ENCODE measurements around the gene TLK1. TPM values are rescaled to one million over a fixed set of nuclear protein-coding genes. Genes with fewer than 3 reads are reported as not detected.
A peak's percentile ranks its signal among the peaks of the same experiment; 100 is the strongest.

The TLK1 gene
- total RNA-seq, 4 donors from 2014 or later, result 41.0 to 57.6 (median 51.6) TPM

GRCh38 chr2:171134624-171135230 is 26.0 kb downstream of the TLK1 start:
- H3K36me3 ChIP-seq, result no peaks in the 10 kb centered on the region
- no peak overlapping the region for H3K27ac ChIP-seq
- intact Hi-C loops (cut with DNase I), result no loop called here
- peak; percentile 41 to 46 for DNase-seq
- peaks cover 4 to 7% of the 10 kb centered on the region in 2 donors for H3K4me1 ChIP-seq
- no peaks in the 10 kb centered on the region for H3K9me3 ChIP-seq
- no peaks in the 10 kb centered on the region for H3K27me3 ChIP-seq
- WGBS, 2 donors, result 57 to 65% methylated on average over 4 of the region's 4 CpGs
- H3K4me3 ChIP-seq (replicated peaks in 1 of 3), result no peak overlapping the region
- TF ChIP-seq POLR2A (IDR thresholded peaks at IDR 0.05), result no peak
- TF ChIP-seq CTCF (IDR thresholded peaks at IDR 0.05), result no peak

GRCh38 chr2:171132086-171132485 is 28.6 kb downstream of the TLK1 start:
- intact Hi-C loops (cut with DNase I), result no loop called here
- 67 to 79% methylated on average over 5 of the region's 5 CpGs for WGBS, 2 donors
- Histone ChIP-seq H3K36me3 (no peaks in the 10 kb centered on the region), H3K27ac (no peak overlapping the region), H3K9me3 (no peaks in the 10 kb centered on the region), H3K4me3 (replicated peaks in 1 of 3) (no peak overlapping the region), H3K4me1 (peaks cover 4 to 7% of the 10 kb centered on the region in 2 donors), H3K27me3 (no peaks in the 10 kb centered on the region)
- TF ChIP-seq POLR2A (IDR thresholded peaks at IDR 0.05), result no peak
- TF ChIP-seq CTCF (IDR thresholded peaks at IDR 0.05), result no peak
- DNase-seq, result no peak

- TF ChIP-seq POLR2A (IDR thresholded peaks at IDR 0.05) (no peak), CTCF (IDR thresholded peaks at IDR 0.05) (no peak)
- WGBS, 2 donors, result 47 to 91% methylated on average over 1 of the region's 1 CpG
- Histone ChIP-seq H3K36me3 (no peaks in the 10 kb centered on the region), H3K4me3 (replicated peaks in 1 of 3) (no peak overlapping the region), H3K4me1 (peaks cover 0 to 7% of the 10 kb centered on the region in 2 donors), H3K27ac (no peak overlapping the region), H3K9me3 (no peaks in the 10 kb centered on the region), H3K27me3 (no peaks in the 10 kb centered on the region)
- intact Hi-C loops (cut with DNase I), result no loop called here
- no peak for DNase-seq
Observed at GRCh38 chr2:171128461-171128860, 32.2 kb downstream of the TLK1 start.

- H3K27me3 ChIP-seq, result no peaks in the 10 kb centered on the region
- no peak overlapping the region for H3K27ac ChIP-seq
- H3K4me3 ChIP-seq (replicated peaks in 1 of 3), result no peak overlapping the region
- no peak for DNase-seq
- no peaks in the 10 kb centered on the region for H3K9me3 ChIP-seq
- WGBS, 2 donors, result 33% methylated on average over 4 of the region's 4 CpGs
- peaks cover 0 to 2% of the 10 kb centered on the region in 2 donors for H3K4me1 ChIP-seq
- TF ChIP-seq POLR2A (IDR thresholded peaks at IDR 0.05) (no peak), CTCF (IDR thresholded peaks at IDR 0.05) (no peak)
- intact Hi-C loops (cut with DNase I), result no loop called here
- H3K36me3 ChIP-seq, result no peaks in the 10 kb centered on the region
Observed at GRCh38 chr2:171124541-171124940, 36.2 kb downstream of the TLK1 start.

GRCh38 chr2:171109571-171109970 is 51.1 kb downstream of the TLK1 start:
- no peaks in the 10 kb centered on the region for H3K4me1 ChIP-seq
- TF ChIP-seq POLR2A (IDR thresholded peaks at IDR 0.05), result no peak
- no peak for TF ChIP-seq CTCF (IDR thresholded peaks at IDR 0.05)
- DNase-seq, result no peak
- H3K27ac ChIP-seq, result no peak overlapping the region
- H3K27me3 ChIP-seq, result no peaks in the 10 kb centered on the region
- no peaks in the 10 kb centered on the region for H3K9me3 ChIP-seq
- no peaks in the 10 kb centered on the region for H3K36me3 ChIP-seq
- intact Hi-C loops (cut with DNase I), result no loop called here
- H3K4me3 ChIP-seq (replicated peaks in 1 of 3), result no peak overlapping the region

Data from thyroid gland (tissue), 4 donors.